Peyer's patch (tissue), 4 donors: Measurements from ENCODE around the gene F2RL1. TPM values are rescaled to one million over a fixed set of nuclear protein-coding genes. Genes with fewer than 3 reads are reported as not detected.
A peak's percentile ranks its signal among the peaks of the same experiment; 100 is the strongest.

Experiments
- DNase-seq, 3 donors: peaks; one replicate each; pipeline ENCODE4 v3.0.0-alpha.2; 2017 to 2019
- H3K27ac ChIP-seq, 4 donors: fragments of 200-600 bp; sonication (generic); one replicate each; pipeline ENCODE4 v1.5.1; 2016 to 2019
- H3K27me3 ChIP-seq, 2 donors: fragments of 200-600 bp; sonication (generic); one replicate each; pipeline ENCODE4 v1.5.1; 2019
- H3K36me3 ChIP-seq, 3 donors: fragments of 200-600 bp; sonication (generic); one replicate each; pipeline ENCODE4 v1.5.1; 2016 to 2019
- H3K4me1 ChIP-seq, 4 donors: fragments of 200-600 bp; sonication (generic); one replicate each; pipeline ENCODE4 v1.5.1; 2016 to 2019
- H3K4me3 ChIP-seq, 4 donors: fragments of 200-600 bp; sonication (generic); 1 replicate in 3 of 4; 2 replicates in 1 of 4; pipeline ENCODE4 v1.5.1; 2016 to 2019; ENCODE audit warnings: mild to moderate bottlenecking in 1 of 4
- H3K9me3 ChIP-seq, 4 donors: fragments of 200-600 bp; sonication (generic); one replicate each; pipeline ENCODE4 v1.5.1; 2016 to 2019; ENCODE audit warnings: mild to moderate bottlenecking in 1 of 4
- CTCF ChIP-seq, 6 experiments: fragments of 450-650 bp in 4 of 6; fragments of 200-600 bp in 2 of 6; sonication (generic) in 1 of 6; IDR thresholded peaks; one replicate each; pipeline ENCODE4 v1.5.1; 2017 to 2019; ENCODE audit warnings: antibody characterized with exemption in 6 of 6, mild to moderate bottlenecking in 3 of 6, moderate library complexity in 1 of 6
- POLR2A ChIP-seq, 2 donors: fragments of 450-650 bp; IDR thresholded peaks; one replicate each; pipeline ENCODE4 v1.5.1; 2017; ENCODE audit warnings: antibody characterized with exemption in 2 of 2, mild to moderate bottlenecking in 2 of 2, moderate library complexity in 2 of 2
- total RNA-seq, 4 donors: library from RNA; depleted of rRNA; stranded (reverse); fragments of >200 nt; gene quantifications; one replicate each; pipeline ENCODE4 v1.1.0, GENCODE V29; 2016

Gene F2RL1
- total RNA-seq, 4 donors from 2014 or later: 9.9 to 146 (median 88.2) TPM

DNA sequence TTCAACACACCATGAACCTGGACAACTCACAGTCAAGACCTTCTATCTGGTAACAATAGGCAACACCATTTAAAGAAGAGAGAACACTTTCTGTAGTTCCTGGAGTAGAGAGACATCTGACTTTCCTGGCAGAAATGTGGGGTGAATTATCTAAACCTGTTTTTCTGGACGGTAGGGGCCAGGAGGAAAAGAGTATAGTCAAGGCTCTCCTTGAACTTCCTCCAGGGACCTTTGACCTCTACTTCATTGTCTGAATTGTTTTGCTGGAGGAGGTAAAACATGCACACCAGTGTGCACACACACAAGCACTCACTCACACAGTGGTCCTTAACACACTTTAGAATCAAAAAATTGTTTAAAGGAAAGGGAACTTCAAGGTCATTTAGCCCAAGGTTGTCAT, 44.2 kb downstream of the F2RL1 start:
- DNase-seq: no peak
- TF ChIP-seq CTCF (IDR thresholded peaks at IDR 0.05) (no peak), POLR2A (IDR thresholded peaks at IDR 0.05) (no peak)
- no peaks in the 10 kb centered on the region for H3K27me3 ChIP-seq
- H3K4me1 ChIP-seq: peaks cover 0 to 21% (median 0%) of the 10 kb centered on the region in 4 donors
- no peaks in the 10 kb centered on the region for H3K9me3 ChIP-seq
- H3K4me3 ChIP-seq: no peak overlapping the region
- H3K27ac ChIP-seq: no peak overlapping the region
- no peaks in the 10 kb centered on the region for H3K36me3 ChIP-seq

GRCh38 chr5:76866503-76866902, 47.7 kb downstream of the F2RL1 start:
- no peak for DNase-seq
- TF ChIP-seq CTCF (IDR thresholded peaks at IDR 0.05): no peak
- no peak for TF ChIP-seq POLR2A (IDR thresholded peaks at IDR 0.05)
- Histone ChIP-seq H3K9me3 (no peaks in the 10 kb centered on the region), H3K4me3 (no peak overlapping the region), H3K36me3 (no peaks in the 10 kb centered on the region), H3K27me3 (no peaks in the 10 kb centered on the region), H3K27ac (no peak overlapping the region), H3K4me1 (peaks cover 0 to 6% (median 0%) of the 10 kb centered on the region in 4 donors)

DNA sequence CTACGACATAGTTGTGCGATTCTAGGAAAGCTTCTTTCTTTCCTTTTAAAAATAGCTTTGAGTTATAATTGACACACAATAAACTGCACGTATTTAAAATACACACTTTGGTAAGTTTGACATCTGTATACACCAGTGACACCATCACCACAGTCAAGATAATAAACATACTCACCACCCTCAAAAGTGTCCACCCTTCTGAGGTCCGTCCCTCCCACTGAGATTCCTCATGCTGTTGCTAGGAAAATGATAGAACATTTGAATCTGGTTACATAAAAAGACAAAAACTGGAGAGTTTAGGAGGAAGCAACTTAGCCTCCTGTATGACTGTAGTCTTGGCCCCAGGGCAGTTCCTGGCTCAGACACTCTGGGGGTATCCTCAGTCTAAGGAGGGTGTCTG, 48.2 kb downstream of the F2RL1 start:
- no peak for TF ChIP-seq CTCF (IDR thresholded peaks at IDR 0.05)
- TF ChIP-seq POLR2A (IDR thresholded peaks at IDR 0.05): no peak
- DNase-seq: no peak
- H3K4me3 ChIP-seq: no peak overlapping the region
- H3K27me3 ChIP-seq: no peaks in the 10 kb centered on the region
- no peak overlapping the region for H3K27ac ChIP-seq
- H3K4me1 ChIP-seq: peaks cover 0 to 6% (median 0%) of the 10 kb centered on the region in 4 donors
- H3K9me3 ChIP-seq: no peaks in the 10 kb centered on the region
- no peaks in the 10 kb centered on the region for H3K36me3 ChIP-seq

GRCh38 chr5:76867827-76868693, 49.2 kb downstream of the F2RL1 start:
- H3K4me1 ChIP-seq: peaks cover 0 to 2% (median 0%) of the 10 kb centered on the region in 4 donors
- H3K27me3 ChIP-seq: no peaks in the 10 kb centered on the region
- no peaks in the 10 kb centered on the region for H3K36me3 ChIP-seq
- H3K27ac ChIP-seq: no peak overlapping the region
- DNase-seq: peak; percentile 57 to 80 (median 58)
- peak; percentile 37 to 95 (median 82) for TF ChIP-seq CTCF (IDR thresholded peaks at IDR 0.05)
- TF ChIP-seq POLR2A (IDR thresholded peaks at IDR 0.05): no peak
- H3K9me3 ChIP-seq: no peaks in the 10 kb centered on the region
- H3K4me3 ChIP-seq: no peak overlapping the region

GRCh38 chr5:76870046-76870445, 51.2 kb downstream of the F2RL1 start:
- Histone ChIP-seq H3K36me3 (no peaks in the 10 kb centered on the region), H3K4me1 (no peaks in the 10 kb centered on the region)
- TF ChIP-seq CTCF (IDR thresholded peaks at IDR 0.05): no peak

More at GRCh38 chr5:76870046-76870445, 51.2 kb downstream of the F2RL1 start:
- no peaks in the 10 kb centered on the region for H3K9me3 ChIP-seq
- H3K27ac ChIP-seq: no peak overlapping the region
- H3K27me3 ChIP-seq: no peaks in the 10 kb centered on the region
- no peak for DNase-seq
- H3K4me3 ChIP-seq: no peak overlapping the region
